Measurements from ENCODE around the gene TK2.
A peak's percentile ranks its signal among the peaks of the same experiment; 100 is the strongest.

TK2 gene

GRCh38 chr16:66547101-66547989 lies 2.6 kb downstream of the TK2 start:
- DNase-seq: no peak

GRCh38 chr16:66544016-66544757 lies 5.7 kb downstream of the TK2 start:
- DNase-seq: no peak

- no peak for DNase-seq
Measured at GRCh38 chr16:66543541-66543940, 6.4 kb downstream of the TK2 start.

GRCh38 chr16:66542396-66542795 lies 7.5 kb downstream of the TK2 start:
- DNase-seq: no peak

- no peak for DNase-seq
Measured at GRCh38 chr16:66541388-66542355, 8.2 kb downstream of the TK2 start.

GRCh38 chr16:66539623-66540469 lies 10.1 kb downstream of the TK2 start:
- no peak for DNase-seq

- no peak for DNase-seq
Measured at GRCh38 chr16:66538910-66539309, 11.0 kb downstream of the TK2 start.

GRCh38 chr16:66537236-66537635 lies 12.7 kb downstream of the TK2 start:
- DNase-seq: no peak

- no peak for DNase-seq
Measured at GRCh38 chr16:66536525-66536924, 13.4 kb downstream of the TK2 start.

- no peak for DNase-seq
Measured at GRCh38 chr16:66534376-66534799, 15.5 kb downstream of the TK2 start.

- DNase-seq: no peak
Measured at GRCh38 chr16:66529475-66529874, 20.4 kb downstream of the TK2 start.

- DNase-seq: no peak
Measured at GRCh38 chr16:66528294-66528693, 21.6 kb downstream of the TK2 start.

- DNase-seq: no peak
Measured at GRCh38 chr16:66525396-66526180, 24.3 kb downstream of the TK2 start.

GRCh38 chr16:66524601-66525164 lies 25.2 kb downstream of the TK2 start:
- DNase-seq: peak in 11 of 56 donors; percentile 15 to 59 (median 30)

- DNase-seq: no peak
Measured at GRCh38 chr16:66523861-66524354, 26.0 kb downstream of the TK2 start.

- DNase-seq: no peak
Measured at GRCh38 chr16:66522816-66523590, 26.9 kb downstream of the TK2 start.

- peak in 2 of 56 donors; percentile 12 to 13 for DNase-seq
Measured at GRCh38 chr16:66521951-66522771, 27.8 kb downstream of the TK2 start.

All from amygdala (tissue), 56 donors.